H9 (cell line): ENCODE results near the gene SMIM1. TPM values are rescaled to one million over a fixed set of nuclear protein-coding genes. Genes with fewer than 3 reads are reported as not detected.

Experiments used
- DNase-seq: peaks from one replicate; pipeline ENCODE4 v3.0.0-alpha.2; 2017
- H2AFZ ChIP-seq: one replicate; pipeline ENCODE4 v1.6.1; 2013; ENCODE audit warnings: mild to moderate bottlenecking, low read length, control low read depth, moderate library complexity
- H2AK5ac ChIP-seq: 2 replicates; pipeline ENCODE4 v1.6.1; 2013; ENCODE audit warnings: low read length, control low read depth, mixed read lengths; ENCODE audit not compliant: insufficient read length
- H2BK120ac ChIP-seq: one replicate; pipeline ENCODE4 v1.6.1; 2013; ENCODE audit warnings: low read depth, mild to moderate bottlenecking, low read length, control low read depth, inconsistent platforms; ENCODE audit not compliant: poor library complexity, severe bottlenecking
- H2BK12ac ChIP-seq: 2 replicates; pipeline ENCODE4 v1.6.1; 2013; ENCODE audit warnings: low read length, control low read depth, mixed read lengths, low read depth; ENCODE audit not compliant: insufficient read length
- H2BK15ac ChIP-seq: 2 replicates; pipeline ENCODE4 v1.6.1; 2013; ENCODE audit warnings: low read depth, low read length, control low read depth
- H2BK20ac ChIP-seq: one replicate; pipeline ENCODE4 v1.6.1; 2013; ENCODE audit warnings: low read depth, mild to moderate bottlenecking, low read length, control low read depth, inconsistent platforms; ENCODE audit not compliant: poor library complexity, severe bottlenecking
- H2BK5ac ChIP-seq: 2 replicates; pipeline ENCODE4 v1.6.1; 2013; ENCODE audit warnings: low read length, control low read depth, mixed read lengths; ENCODE audit not compliant: insufficient read length
- H3K14ac ChIP-seq: 2 replicates; pipeline ENCODE4 v1.6.1; 2013; ENCODE audit warnings: low read length, control low read depth; ENCODE audit not compliant: insufficient read depth
- H3K18ac ChIP-seq: 2 replicates; pipeline ENCODE4 v1.6.1; 2013; ENCODE audit warnings: low read depth, mild to moderate bottlenecking, mixed read lengths, low read length, control low read depth; ENCODE audit not compliant: insufficient read length
- H3K23ac ChIP-seq: 2 replicates; pipeline ENCODE4 v1.6.1; 2013; ENCODE audit warnings: low read length, control low read depth, mixed read lengths, low read depth; ENCODE audit not compliant: insufficient read length
- H3K23me2 ChIP-seq: 2 replicates; pipeline ENCODE4 v1.6.1; 2013; ENCODE audit warnings: low read depth, mild to moderate bottlenecking, mixed read lengths, low read length, control low read depth; ENCODE audit not compliant: insufficient read length, poor library complexity, severe bottlenecking
- H3K27ac ChIP-seq: 2 replicates; pipeline ENCODE4 v1.5.1; 2013; ENCODE audit warnings: low read length, control low read depth, mixed read lengths, low read depth; ENCODE audit not compliant: insufficient read length
- H3K27me3 ChIP-seq: 2 replicates; pipeline ENCODE4 v1.6.1; 2013; ENCODE audit warnings: low read length, control low read depth, inconsistent platforms; ENCODE audit not compliant: insufficient read depth
- H3K4ac ChIP-seq: 2 replicates; pipeline ENCODE4 v1.6.1; 2013; ENCODE audit warnings: low read depth, mild to moderate bottlenecking, control low read depth, inconsistent platforms, low read length, moderate library complexity
- H3K4me1 ChIP-seq: 2 replicates; pipeline ENCODE4 v1.6.1; 2013; ENCODE audit warnings: low read length, control low read depth, inconsistent platforms; ENCODE audit not compliant: insufficient read depth
- H3K4me2 ChIP-seq: 2 replicates; pipeline ENCODE4 v1.6.1; 2013; ENCODE audit warnings: low read length, control low read depth, mixed read lengths; ENCODE audit not compliant: insufficient read length, insufficient read depth
- H3K56ac ChIP-seq: 2 replicates; pipeline ENCODE4 v1.6.1; 2013; ENCODE audit warnings: low read depth, mild to moderate bottlenecking, mixed read lengths, low read length, control low read depth; ENCODE audit not compliant: insufficient read length
- H3K79me1 ChIP-seq: 2 replicates; pipeline ENCODE4 v1.6.1; 2013; ENCODE audit warnings: low read depth, mild to moderate bottlenecking, moderate library complexity, low read length, control low read depth, inconsistent platforms; ENCODE audit not compliant: insufficient read depth, poor library complexity, severe bottlenecking
- H3K79me2 ChIP-seq: 2 replicates; pipeline ENCODE4 v1.6.1; 2013; ENCODE audit warnings: low read length, control low read depth, inconsistent platforms; ENCODE audit not compliant: insufficient read depth
- H3K9ac ChIP-seq: 2 replicates; pipeline ENCODE4 v1.6.1; 2013; ENCODE audit warnings: low read length, control low read depth, mixed read lengths; ENCODE audit not compliant: insufficient read length; ENCODE audit errors: extremely low read depth
- H3K9me3 ChIP-seq: one replicate; pipeline ENCODE4 v1.6.1; 2013; ENCODE audit warnings: low read depth, low read length, inconsistent platforms; ENCODE audit not compliant: control insufficient read depth
- H3T11ph ChIP-seq: one replicate; pipeline ENCODE4 v1.6.1; 2013; ENCODE audit warnings: mild to moderate bottlenecking, low read length, control low read depth, inconsistent platforms
- H4K20me1 ChIP-seq: one replicate; pipeline ENCODE4 v1.6.1; 2013; ENCODE audit not compliant: control insufficient read depth, insufficient read length, insufficient read depth
- H4K5ac ChIP-seq: 2 replicates; pipeline ENCODE4 v1.6.1; 2013; ENCODE audit warnings: low read depth, mild to moderate bottlenecking, mixed read lengths, low read length, control low read depth; ENCODE audit not compliant: insufficient read length
- H4K8ac ChIP-seq: replicated peaks from 2 replicates; pipeline ENCODE4 v1.6.1; 2013; ENCODE audit warnings: low read length, control low read depth, mixed read lengths, low read depth; ENCODE audit not compliant: insufficient read length
- H4K91ac ChIP-seq: 2 replicates; pipeline ENCODE4 v1.6.1; 2013; ENCODE audit warnings: low read depth, mild to moderate bottlenecking, moderate library complexity, mixed read lengths, low read length, control low read depth; ENCODE audit not compliant: insufficient read length
- H3K27ac Mint-ChIP-seq, 3 experiments: 2 replicates in 2 of 3; 3 replicates in 1 of 3; pipeline ENCODE4 v1.8.0; 2020 to 2021; ENCODE audit warnings: mixed read lengths in 3 of 3, mild to moderate bottlenecking in 1 of 3, moderate library complexity in 1 of 3
- H3K27me3 Mint-ChIP-seq: 2 replicates; pipeline ENCODE4 v1.8.0; 2021; ENCODE audit warnings: low read depth, mild to moderate bottlenecking, moderate library complexity, mixed read lengths
- H3K36me3 Mint-ChIP-seq, 3 experiments: 2 replicates in 2 of 3; 3 replicates in 1 of 3; pipeline ENCODE4 v1.8.0; 2020 to 2021; ENCODE audit warnings: low read depth in 3 of 3, mixed read lengths in 3 of 3; ENCODE audit not compliant: insufficient read depth in 1 of 3
- H3K4me1 Mint-ChIP-seq, 2 experiments: 2 replicates each; pipeline ENCODE4 v1.8.0; 2020; ENCODE audit warnings: mixed read lengths in 2 of 2
- H3K4me3 Mint-ChIP-seq, 2 experiments: 2 replicates in 1 of 2; 3 replicates in 1 of 2; pipeline ENCODE4 v1.8.0; 2020 to 2021; ENCODE audit warnings: mild to moderate bottlenecking in 2 of 2, mixed read lengths in 2 of 2, moderate library complexity in 1 of 2
- H3K9me3 Mint-ChIP-seq, 2 experiments: 2 replicates in 1 of 2; 3 replicates in 1 of 2; pipeline ENCODE4 v1.8.0; 2020; ENCODE audit warnings: mild to moderate bottlenecking in 2 of 2, mixed read lengths in 2 of 2, moderate library complexity in 1 of 2
- WGBS: extraction: QIAGEN DNeasy Blood & Tissue Kit; methylation state at CpG from one replicate; pipeline ENCODE4 v1.1.7; 2013; ENCODE audit warnings: missing lambda C conversion rate, low lambda C conversion rate, mixed read lengths; ENCODE audit not compliant: insufficient read length; ENCODE audit errors: extremely low coverage; 5-methylcytosine and 5-hydroxymethylcytosine counted together
- total RNA-seq: library from RNA; stranded (reverse); gene quantifications from 2 replicates; pipeline ENCODE4 v1.2.1, GENCODE V29; 2021
- TF ChIP-seq, protein P1 (sequence below): fragments of 200-600 bp; sonication (generic); conservative IDR thresholded peaks from 3 replicates; pipeline ENCODE4 v1.8.0; 2021; ENCODE audit warnings: antibody characterized with exemption, mild to moderate bottlenecking

Gene SMIM1
- total RNA-seq, 1 experiment from 2014 or later: 5.3 TPM

DNA sequence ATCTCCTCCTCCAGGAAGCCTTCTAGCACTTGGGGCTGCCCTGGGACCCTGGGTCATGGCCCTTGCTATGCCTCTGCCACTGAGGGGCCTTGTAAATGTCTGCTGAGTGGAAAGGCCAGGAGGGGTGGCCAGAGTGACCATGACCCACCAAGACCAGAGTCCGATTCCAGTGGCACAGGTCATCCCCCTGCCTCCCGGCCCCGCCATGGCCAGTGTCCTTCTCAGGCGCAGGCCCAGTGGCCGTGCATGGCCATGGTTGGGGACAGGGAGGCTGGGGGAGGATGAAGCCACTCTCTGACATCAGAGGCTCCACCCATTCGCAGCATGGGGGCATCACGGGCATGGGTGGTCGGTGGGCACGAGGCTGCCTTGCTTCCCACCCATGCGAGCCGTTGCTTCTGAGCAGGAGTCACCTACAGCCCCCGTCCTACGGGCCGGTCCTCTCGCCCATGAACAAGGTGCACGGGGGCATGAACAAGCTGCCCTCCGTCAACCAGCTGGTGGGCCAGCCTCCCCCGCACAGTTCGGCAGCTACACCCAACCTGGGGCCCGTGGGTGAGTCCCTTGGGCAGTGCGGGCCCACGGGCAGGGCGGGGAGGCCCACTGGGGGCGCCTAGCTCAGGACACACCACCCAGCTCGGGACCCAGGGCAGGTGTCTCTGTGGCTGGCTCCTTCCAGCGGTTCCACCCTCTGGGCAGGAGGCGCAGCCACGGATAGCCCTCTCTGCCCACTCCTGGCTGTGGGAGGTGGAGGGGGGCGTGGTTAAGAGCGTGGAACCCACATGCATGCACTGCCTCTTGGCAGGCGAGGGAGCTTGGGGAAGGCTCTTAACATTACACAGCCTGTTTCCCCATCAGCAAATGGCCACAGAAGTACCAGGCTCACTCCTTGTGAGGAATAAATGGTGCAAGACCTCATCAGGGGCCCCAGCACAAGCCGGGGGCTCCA lies 42.7 kb upstream of the SMIM1 start:
- Histone ChIP-seq H3K14ac (no peak overlapping the region; the same call in 1 of the 2 replicates), H3K9me3 (no peaks in the 10 kb centered on the region), H3K23ac (no peak overlapping the region), H2BK20ac (no peak overlapping the region), H3K4me2 (no peak overlapping the region), H4K20me1 (no peaks in the 10 kb centered on the region), H3K56ac (no peak overlapping the region), H3K79me1 (no peaks in the 10 kb centered on the region), H3K23me2 (no peaks in the 10 kb centered on the region), H2BK15ac (no peak overlapping the region; the same call in 1 of the 2 replicates), H2AFZ (no peak overlapping the region), H3K4ac (no peak overlapping the region), H2BK5ac (no peak overlapping the region), H3T11ph (no peak overlapping the region), H2BK12ac (no peak overlapping the region), H3K9ac (no peak overlapping the region), H3K4me1 (no peaks in the 10 kb centered on the region), H3K27ac (no peak overlapping the region), H4K91ac (no peak overlapping the region), H3K79me2 (no peaks in the 10 kb centered on the region), H2AK5ac (no peak overlapping the region), H2BK120ac (no peak overlapping the region), H3K18ac (no peak overlapping the region), H4K5ac (no peak overlapping the region), H4K8ac (no peak overlapping the region), H3K27me3 (no peaks in the 10 kb centered on the region; the same call in 1 of the 2 replicates)
- no CpG with 5 or more reads among the region's 32 CpGs for WGBS
- Mint-ChIP-seq H3K27ac (no peak overlapping the region), H3K36me3 (0 out of 7 replicates have a peak, but pooled peaks cover 0 to 2% (median 0%) of the 10 kb centered on the region in 3 experiments), H3K27me3 (peaks cover 2% of the 10 kb centered on the region), H3K9me3 (no peaks in the 10 kb centered on the region), H3K4me3 (no peak overlapping the region), H3K4me1 (peaks cover 0 to 13% of the 10 kb centered on the region in 2 experiments; a peak in 2 of 4 replicates)
- DNase-seq: no peak
- TF ChIP-seq, protein P1, sequence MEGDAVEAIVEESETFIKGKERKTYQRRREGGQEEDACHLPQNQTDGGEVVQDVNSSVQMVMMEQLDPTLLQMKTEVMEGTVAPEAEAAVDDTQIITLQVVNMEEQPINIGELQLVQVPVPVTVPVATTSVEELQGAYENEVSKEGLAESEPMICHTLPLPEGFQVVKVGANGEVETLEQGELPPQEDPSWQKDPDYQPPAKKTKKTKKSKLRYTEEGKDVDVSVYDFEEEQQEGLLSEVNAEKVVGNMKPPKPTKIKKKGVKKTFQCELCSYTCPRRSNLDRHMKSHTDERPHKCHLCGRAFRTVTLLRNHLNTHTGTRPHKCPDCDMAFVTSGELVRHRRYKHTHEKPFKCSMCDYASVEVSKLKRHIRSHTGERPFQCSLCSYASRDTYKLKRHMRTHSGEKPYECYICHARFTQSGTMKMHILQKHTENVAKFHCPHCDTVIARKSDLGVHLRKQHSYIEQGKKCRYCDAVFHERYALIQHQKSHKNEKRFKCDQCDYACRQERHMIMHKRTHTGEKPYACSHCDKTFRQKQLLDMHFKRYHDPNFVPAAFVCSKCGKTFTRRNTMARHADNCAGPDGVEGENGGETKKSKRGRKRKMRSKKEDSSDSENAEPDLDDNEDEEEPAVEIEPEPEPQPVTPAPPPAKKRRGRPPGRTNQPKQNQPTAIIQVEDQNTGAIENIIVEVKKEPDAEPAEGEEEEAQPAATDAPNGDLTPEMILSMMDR: no peak
